Keratinocyte (primary cell): Measurements from ENCODE around the gene DNAJC11. TPM values are rescaled to one million over a fixed set of nuclear protein-coding genes. Genes with fewer than 3 reads are reported as not detected.

Experiments
- DNase-seq: peaks from one replicate; pipeline ENCODE4 v3.0.0-alpha.2; 2011; ENCODE audit warnings: low read depth, missing footprints, low spot score
- FAIRE-seq: peaks from 2 replicates; lab custom pipeline; 2011; peaks lifted over from hg19 to GRCh38; lab: Jason Lieb, UNC
- H2AFZ ChIP-seq: 2 replicates; pipeline ENCODE4 v1.6.0; 2012; ENCODE audit warnings: low read length, control low read depth, inconsistent platforms; ENCODE audit not compliant: control insufficient read depth
- H3K27ac ChIP-seq: 2 replicates; pipeline ENCODE4 v1.5.1; 2011; ENCODE audit warnings: low read length; ENCODE audit not compliant: control insufficient read depth, insufficient read depth
- H3K27me3 ChIP-seq: 3 replicates; pipeline ENCODE4 v1.6.0; 2011; ENCODE audit warnings: low read length; ENCODE audit not compliant: control insufficient read depth, insufficient read depth; ENCODE audit errors: extremely low read depth
- H3K36me3 ChIP-seq, 2 experiments: 2 replicates in 1 of 2; 3 replicates in 1 of 2; pipeline ENCODE4 v1.5.1; 2011; ENCODE audit warnings: low read length in 2 of 2, mild to moderate bottlenecking in 1 of 2; ENCODE audit not compliant: control insufficient read depth in 2 of 2, insufficient read depth in 2 of 2; ENCODE audit errors: extremely low read depth in 1 of 2
- H3K4me1 ChIP-seq: 3 replicates; pipeline ENCODE4 v1.5.1; 2011; ENCODE audit warnings: low read length; ENCODE audit not compliant: control insufficient read depth, insufficient read depth; ENCODE audit errors: extremely low read depth
- H3K4me2 ChIP-seq: 3 replicates; pipeline ENCODE4 v1.6.0; 2011; ENCODE audit warnings: low read depth, low read length; ENCODE audit not compliant: control insufficient read depth, insufficient read depth; ENCODE audit errors: extremely low read depth
- H3K4me3 ChIP-seq, 3 experiments: fragments of 200-600 bp in 1 of 3; sonication (generic) in 1 of 3; 2 replicates in 2 of 3; 3 replicates in 1 of 3; pipeline ENCODE4 v1.5.1; 2011 to 2016; ENCODE audit warnings: low read length in 3 of 3, mild to moderate bottlenecking in 3 of 3, control low read depth in 2 of 3, inconsistent platforms in 1 of 3, low read depth in 1 of 3, mixed read lengths in 1 of 3, mixed run types in 1 of 3, moderate library complexity in 1 of 3; ENCODE audit not compliant: control insufficient read depth in 2 of 3, insufficient read depth in 2 of 3; ENCODE audit errors: extremely low read depth in 1 of 3
- H3K79me2 ChIP-seq: 2 replicates; pipeline ENCODE4 v1.6.0; 2012; ENCODE audit warnings: low read length; ENCODE audit not compliant: control insufficient read depth, insufficient read depth
- H3K9ac ChIP-seq: 3 replicates; pipeline ENCODE4 v1.6.0; 2011; ENCODE audit warnings: low read length; ENCODE audit not compliant: control insufficient read depth, insufficient read depth; ENCODE audit errors: extremely low read depth
- H3K9me1 ChIP-seq: 3 replicates; pipeline ENCODE4 v1.6.0; 2011; ENCODE audit warnings: low read length; ENCODE audit not compliant: control insufficient read depth, insufficient read depth; ENCODE audit errors: extremely low read depth
- H3K9me3 ChIP-seq: 2 replicates; pipeline ENCODE4 v1.5.1; 2012; ENCODE audit warnings: low read depth, low read length; ENCODE audit not compliant: control insufficient read depth
- H4K20me1 ChIP-seq: 3 replicates; pipeline ENCODE4 v1.6.0; 2011; ENCODE audit warnings: low read length; ENCODE audit not compliant: control insufficient read depth, insufficient read depth; ENCODE audit errors: extremely low read depth
- CTCF ChIP-seq, 3 experiments: IDR thresholded peaks in 1 of 3; conservative IDR thresholded peaks in 1 of 3; optimal IDR thresholded peaks in 1 of 3; 2 replicates in 2 of 3; 3 replicates in 1 of 3; pipeline versions ENCODE3 to v1.5.1; 2011; ENCODE audit warnings: low read length in 3 of 3, mild to moderate bottlenecking in 3 of 3, moderate library complexity in 2 of 3, control low read depth in 1 of 3, inconsistent platforms in 1 of 3; ENCODE audit not compliant: insufficient read depth in 2 of 3; ENCODE audit errors: extremely low read depth in 1 of 3
- EZH2 ChIP-seq: IDR thresholded peaks from one replicate; pipeline ENCODE4 v1.6.1; 2012; ENCODE audit warnings: inconsistent platforms, mild to moderate bottlenecking, low read length, moderate library complexity
- dilution Hi-C: fragments of 300-500 bp; cut with MboI; formaldehyde crosslinking; loops from one replicate; pipeline ENCODE4 v1.7.0; 2020; ENCODE audit warnings: low sequenced_read_pairs; ENCODE audit not compliant: extremely low pct_ligation_motif_present
- polyA plus RNA-seq, 5 experiments: library from polyadenylated mRNA; depleted of rRNA in 3 of 5; stranded (reverse) in 3 of 5; stranded (forward) in 1 of 5; unstranded in 1 of 5; fragments of >200 nt; gene quantifications; 1 replicate in 1 of 5; 2 replicates in 3 of 5; 3 replicates in 1 of 5; pipeline versions ENCODE4 v1.2.1 to v1.2.3, GENCODE V29; 2011 to 2012; ENCODE audit warnings: missing spikeins in 2 of 5, low read depth in 1 of 5, low replicate concordance in 1 of 5

The DNAJC11 gene
- polyA plus RNA-seq, 1 donor (not counting 4 experiments of a cell fraction or from before 2014, with no cell fraction given): 40.8 TPM

DNA sequence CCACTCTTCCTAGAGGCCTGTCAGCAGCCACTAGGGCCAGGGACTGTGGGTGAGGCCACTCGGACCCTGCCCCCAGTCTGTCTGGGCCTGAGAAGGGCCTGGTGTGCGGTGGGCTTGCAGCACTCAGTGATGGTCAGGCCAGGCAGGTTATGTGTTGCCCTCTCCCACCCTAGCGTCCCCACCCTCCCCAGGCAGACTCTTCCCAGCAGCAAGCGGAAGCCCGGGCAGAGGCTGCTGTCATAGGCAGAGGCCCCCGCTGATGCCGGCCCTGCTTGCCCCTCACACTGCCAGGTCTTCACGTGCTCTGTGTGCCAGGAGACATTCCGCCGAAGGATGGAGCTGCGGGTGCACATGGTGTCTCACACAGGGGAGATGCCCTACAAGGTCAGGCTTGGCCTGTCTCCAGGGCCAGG, 115.2 kb downstream of the DNAJC11 start:
- Histone ChIP-seq H3K9me3 (no peaks in the 10 kb centered on the region), H2AFZ (no peak overlapping the region), H3K4me2 (no peak overlapping the region), H3K9me1 (peaks cover 5% of the 10 kb centered on the region), H3K4me3 (no peak overlapping the region), H3K9ac (no peak overlapping the region), H3K79me2 (peaks cover 6% of the 10 kb centered on the region), H3K36me3 (peaks cover 14 to 40% of the 10 kb centered on the region in 2 experiments), H3K4me1 (peaks cover 43% of the 10 kb centered on the region), H4K20me1 (peaks cover 31% of the 10 kb centered on the region), H3K27ac (no peak overlapping the region), H3K27me3 (no peaks in the 10 kb centered on the region)
- no peak for DNase-seq
- dilution Hi-C loops: no loop called here
- no peak for FAIRE-seq
- TF ChIP-seq EZH2 (no peak), CTCF (optimal IDR thresholded peaks at IDR 0.05 in 1 of 3, IDR thresholded peaks at IDR 0.05 in 1 of 3, conservative IDR thresholded peaks at IDR 0.05 in 1 of 3; ENCODE audit: extremely low read depth in 1 of 3, insufficient read depth in 2 of 3, low read length in 3 of 3) (no peak)

- Histone ChIP-seq H3K27ac (no peak overlapping the region), H3K9ac (no peak overlapping the region), H2AFZ (no peak overlapping the region), H3K4me1 (peaks cover 47% of the 10 kb centered on the region), H3K36me3 (peaks cover 11 to 35% of the 10 kb centered on the region in 2 experiments), H3K79me2 (peaks cover 8% of the 10 kb centered on the region), H3K4me2 (no peak overlapping the region), H3K9me3 (no peaks in the 10 kb centered on the region), H3K4me3 (no peak overlapping the region), H4K20me1 (peaks cover 29% of the 10 kb centered on the region), H3K27me3 (no peaks in the 10 kb centered on the region), H3K9me1 (peaks cover 7% of the 10 kb centered on the region)
- TF ChIP-seq CTCF (optimal IDR thresholded peaks at IDR 0.05 in 1 of 3, IDR thresholded peaks at IDR 0.05 in 1 of 3, conservative IDR thresholded peaks at IDR 0.05 in 1 of 3; ENCODE audit: extremely low read depth in 1 of 3, insufficient read depth in 2 of 3, low read length in 3 of 3) (no peak), EZH2 (no peak)
- FAIRE-seq: no peak
- dilution Hi-C loops: no loop called here
- no peak for DNase-seq
Observed at GRCh38 chr1:6585841-6586240, 115.8 kb downstream of the DNAJC11 start.
